ENCODE measurements around the gene FXYD1.

The FXYD1 gene

DNA sequence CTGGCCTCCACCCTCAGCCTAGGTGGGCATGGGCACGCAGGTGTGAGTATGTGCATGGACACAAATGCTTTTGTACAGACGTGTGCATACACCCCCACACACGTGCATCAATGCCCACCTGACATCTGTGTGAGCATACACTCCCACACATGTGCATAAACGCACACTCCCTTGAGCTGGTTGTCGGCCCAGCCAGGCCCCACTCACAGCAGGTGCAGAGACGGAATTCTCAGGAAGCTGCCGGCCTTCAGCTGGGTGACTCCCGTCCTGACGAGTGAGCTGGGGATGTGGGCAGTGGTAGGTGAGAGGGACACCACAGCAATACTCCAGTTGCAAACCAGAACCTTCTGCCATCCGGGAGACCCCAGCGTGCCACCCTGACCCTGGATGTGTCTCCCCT, 4.8 kb upstream of the FXYD1 start:
- Histone ChIP-seq H3F3A (ENCODE audit: low read depth) (no peaks in the 10 kb centered on the region), H3K4me1 (ENCODE audit: insufficient read depth, low read length, poor library complexity, severe bottlenecking) (no peaks in the 10 kb centered on the region), H3K4me3 (ENCODE audit: low read length, poor library complexity, severe bottlenecking) (no peak overlapping the region), H3K36me3 (ENCODE audit: insufficient read depth, low read length) (no peaks in the 10 kb centered on the region), H3K9me3 (ENCODE audit: insufficient read depth, low read depth, low read length) (no peaks in the 10 kb centered on the region), H3K79me2 (ENCODE audit: insufficient read depth, low read length) (no peaks in the 10 kb centered on the region), H3K4me2 (ENCODE audit: low read depth, low read length, poor library complexity, severe bottlenecking) (no peak overlapping the region), H3K9ac (ENCODE audit: low read depth, low read length, poor library complexity, severe bottlenecking) (no peak overlapping the region), H2AFZ (ENCODE audit: low read length) (no peak overlapping the region), H4K20me1 (ENCODE audit: insufficient read depth, low read length, poor library complexity, severe bottlenecking) (no peaks in the 10 kb centered on the region), H3K9me2 (replicated peaks; ENCODE audit: low read depth, low read length) (no peaks in the 10 kb centered on the region), H3K27me3 (ENCODE audit: insufficient read depth, low read length, poor library complexity, severe bottlenecking) (no peaks in the 10 kb centered on the region)
- TF ChIP-seq, protein P1, sequence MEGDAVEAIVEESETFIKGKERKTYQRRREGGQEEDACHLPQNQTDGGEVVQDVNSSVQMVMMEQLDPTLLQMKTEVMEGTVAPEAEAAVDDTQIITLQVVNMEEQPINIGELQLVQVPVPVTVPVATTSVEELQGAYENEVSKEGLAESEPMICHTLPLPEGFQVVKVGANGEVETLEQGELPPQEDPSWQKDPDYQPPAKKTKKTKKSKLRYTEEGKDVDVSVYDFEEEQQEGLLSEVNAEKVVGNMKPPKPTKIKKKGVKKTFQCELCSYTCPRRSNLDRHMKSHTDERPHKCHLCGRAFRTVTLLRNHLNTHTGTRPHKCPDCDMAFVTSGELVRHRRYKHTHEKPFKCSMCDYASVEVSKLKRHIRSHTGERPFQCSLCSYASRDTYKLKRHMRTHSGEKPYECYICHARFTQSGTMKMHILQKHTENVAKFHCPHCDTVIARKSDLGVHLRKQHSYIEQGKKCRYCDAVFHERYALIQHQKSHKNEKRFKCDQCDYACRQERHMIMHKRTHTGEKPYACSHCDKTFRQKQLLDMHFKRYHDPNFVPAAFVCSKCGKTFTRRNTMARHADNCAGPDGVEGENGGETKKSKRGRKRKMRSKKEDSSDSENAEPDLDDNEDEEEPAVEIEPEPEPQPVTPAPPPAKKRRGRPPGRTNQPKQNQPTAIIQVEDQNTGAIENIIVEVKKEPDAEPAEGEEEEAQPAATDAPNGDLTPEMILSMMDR (conservative IDR thresholded peaks at IDR 0.05; ENCODE audit: low read length), result no peak
- no peak for TF ChIP-seq EZH2phosphoT487 (IDR thresholded peaks at IDR 0.05; ENCODE audit: borderline replicate concordance)

DNA sequence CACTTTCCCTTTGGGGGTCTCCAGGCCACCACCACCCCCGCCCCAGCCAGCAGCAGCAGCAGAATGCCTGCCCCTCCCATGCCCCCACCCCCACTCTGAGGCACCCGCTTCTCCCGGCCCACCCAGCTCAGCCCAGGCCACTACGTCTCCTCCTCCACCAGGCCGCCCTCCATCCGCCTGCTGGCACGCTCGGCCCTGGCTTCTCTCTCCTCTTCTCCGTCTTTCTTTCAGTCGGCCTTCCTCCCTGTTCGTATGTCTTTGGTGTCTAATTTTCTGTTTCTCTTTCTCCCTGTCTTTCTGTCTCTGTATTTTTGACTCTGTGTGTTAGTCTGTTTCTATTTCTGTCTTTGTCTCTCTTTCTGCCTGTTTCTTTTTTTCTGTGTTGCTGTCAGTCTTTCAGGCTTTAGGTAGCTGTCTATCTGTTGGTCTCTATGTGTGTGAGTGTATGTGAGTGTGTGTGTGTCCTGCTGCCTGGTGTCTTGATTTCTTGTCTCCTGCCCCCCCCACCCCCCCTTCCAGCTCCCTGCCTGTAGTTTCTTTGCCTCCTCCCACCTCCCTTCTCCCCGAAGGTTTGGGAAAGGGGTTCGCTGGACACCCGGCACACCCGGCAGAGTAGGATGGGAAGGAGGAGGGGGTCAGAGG, 3.9 kb upstream of the FXYD1 start, which contains the start of gene LGI4:
LGI4 (minus strand) TSS at position 459 of the 642 bp plus-strand sequence; CDS start at position 80, 379 bp downstream.
- no peaks in the 10 kb centered on the region for H3K4me1 ChIP-seq (ENCODE audit: insufficient read depth, low read length, poor library complexity, severe bottlenecking)
- no peak within 1 kb of the TSS for H2AFZ ChIP-seq (ENCODE audit: low read length)
- no peaks in the 10 kb centered on the region for H3K27me3 ChIP-seq (ENCODE audit: insufficient read depth, low read length, poor library complexity, severe bottlenecking)
- H3K36me3 ChIP-seq (ENCODE audit: insufficient read depth, low read length), result no peaks in the 10 kb centered on the region
- no peak within 1 kb of the TSS for H3K9ac ChIP-seq (ENCODE audit: low read depth, low read length, poor library complexity, severe bottlenecking)
- H3F3A ChIP-seq (ENCODE audit: low read depth), result no peaks in the 10 kb centered on the region
- H3K79me2 ChIP-seq (ENCODE audit: insufficient read depth, low read length), result no peaks in the 10 kb centered on the region
- no peaks in the 10 kb centered on the region for H3K9me2 ChIP-seq (replicated peaks; ENCODE audit: low read depth, low read length)
- no peaks in the 10 kb centered on the region for H4K20me1 ChIP-seq (ENCODE audit: insufficient read depth, low read length, poor library complexity, severe bottlenecking)
- H3K4me2 ChIP-seq (ENCODE audit: low read depth, low read length, poor library complexity, severe bottlenecking), result no peak within 1 kb of the TSS
- no peak within 1 kb of the TSS for H3K4me3 ChIP-seq (ENCODE audit: low read length, poor library complexity, severe bottlenecking)
- TF ChIP-seq EZH2phosphoT487 (IDR thresholded peaks at IDR 0.05; ENCODE audit: borderline replicate concordance), result no peak
- H3K9me3 ChIP-seq (ENCODE audit: insufficient read depth, low read depth, low read length), result no peaks in the 10 kb centered on the region

- H3K4me1 ChIP-seq (ENCODE audit: insufficient read depth, low read length, poor library complexity, severe bottlenecking), result no peaks in the 10 kb centered on the region
These were observed 3.2 kb upstream of the FXYD1 start for GRCh38 chr19:35135389-35135909.

More at GRCh38 chr19:35135389-35135909, 3.2 kb upstream of the FXYD1 start:
- Histone ChIP-seq H2AFZ (ENCODE audit: low read length) (no peak overlapping the region), H3K4me3 (ENCODE audit: low read length, poor library complexity, severe bottlenecking) (no peak overlapping the region), H3K4me2 (ENCODE audit: low read depth, low read length, poor library complexity, severe bottlenecking) (no peak overlapping the region), H3F3A (ENCODE audit: low read depth) (no peaks in the 10 kb centered on the region), H3K27me3 (ENCODE audit: insufficient read depth, low read length, poor library complexity, severe bottlenecking) (no peaks in the 10 kb centered on the region), H3K9me3 (ENCODE audit: insufficient read depth, low read depth, low read length) (no peaks in the 10 kb centered on the region), H3K9me2 (replicated peaks; ENCODE audit: low read depth, low read length) (no peaks in the 10 kb centered on the region), H3K79me2 (ENCODE audit: insufficient read depth, low read length) (no peaks in the 10 kb centered on the region), H3K36me3 (ENCODE audit: insufficient read depth, low read length) (no peaks in the 10 kb centered on the region), H4K20me1 (ENCODE audit: insufficient read depth, low read length, poor library complexity, severe bottlenecking) (no peaks in the 10 kb centered on the region), H3K9ac (ENCODE audit: low read depth, low read length, poor library complexity, severe bottlenecking) (no peak overlapping the region)
- TF ChIP-seq, protein P1 (conservative IDR thresholded peaks at IDR 0.05; ENCODE audit: low read length), result peak; percentile 83
- TF ChIP-seq EZH2phosphoT487 (IDR thresholded peaks at IDR 0.05; ENCODE audit: borderline replicate concordance), result no peak
